Smooth muscle cell (in vitro differentiated cells): ENCODE measurements around the gene PTPRN2. TPM values are rescaled to one million over a fixed set of nuclear protein-coding genes. Genes with fewer than 3 reads are reported as not detected.

Source experiments
- DNase-seq: peaks from one replicate; lab custom pipeline; 2025; ENCODE audit not compliant: unreplicated experiment; lab: John Stamatoyannopoulos, UW
- H2AFZ ChIP-seq: fragments of 200-600 bp; sonication (generic); 2 replicates; pipeline ENCODE4 v1.6.0; 2016; ENCODE audit warnings: antibody characterized with exemption, low read depth, mild to moderate bottlenecking
- H3F3A ChIP-seq: fragments of 200-600 bp; sonication (generic); 2 replicates; pipeline ENCODE4 v1.6.0; 2017; ENCODE audit warnings: antibody characterized with exemption, low read depth
- H3K27ac ChIP-seq: fragments of 200-600 bp; sonication (generic); 2 replicates; pipeline ENCODE4 v1.5.1; 2016; ENCODE audit warnings: low read depth, mild to moderate bottlenecking
- H3K27me3 ChIP-seq: fragments of 200-600 bp; sonication (generic); 2 replicates; pipeline ENCODE4 v1.6.1; 2016; ENCODE audit warnings: low read depth, mild to moderate bottlenecking
- H3K36me3 ChIP-seq: fragments of 200-600 bp; sonication (generic); 2 replicates; pipeline ENCODE4 v1.5.1; 2016; ENCODE audit warnings: low read depth
- H3K4me1 ChIP-seq: fragments of 200-600 bp; sonication (generic); 2 replicates; pipeline ENCODE4 v1.5.1; 2016; ENCODE audit warnings: low read depth
- H3K4me2 ChIP-seq: fragments of 200-600 bp; sonication (generic); 2 replicates; pipeline ENCODE4 v1.6.0; 2016; ENCODE audit warnings: mild to moderate bottlenecking
- H3K4me3 ChIP-seq: fragments of 200-600 bp; sonication (generic); 2 replicates; pipeline ENCODE4 v1.5.1; 2016; ENCODE audit warnings: mild to moderate bottlenecking
- H3K79me2 ChIP-seq: fragments of 200-600 bp; sonication (generic); 2 replicates; pipeline ENCODE4 v1.6.0; 2016; ENCODE audit warnings: low read depth, mild to moderate bottlenecking
- H3K9ac ChIP-seq: fragments of 200-600 bp; sonication (generic); 2 replicates; pipeline ENCODE4 v1.6.0; 2016; ENCODE audit warnings: low read depth
- H3K9me3 ChIP-seq: fragments of 200-600 bp; sonication (generic); replicated peaks from 2 replicates; pipeline ENCODE4 v1.5.1; 2016; ENCODE audit warnings: low read depth
- H4K20me1 ChIP-seq: fragments of 200-600 bp; sonication (generic); 2 replicates; pipeline ENCODE4 v1.6.0; 2016; ENCODE audit warnings: low read depth
- CTCF ChIP-seq: fragments of 200-600 bp; sonication (generic); IDR thresholded peaks from 2 replicates; pipeline ENCODE4 v1.5.1; 2017; ENCODE audit warnings: borderline replicate concordance, mild to moderate bottlenecking, antibody characterized with exemption; ENCODE audit not compliant: insufficient read depth, poor library complexity, severe bottlenecking
- WGBS: methylation state at CpG from one replicate; pipeline ENCODE4 v1.1.7; 2016; ENCODE audit warnings: low lambda C conversion rate; 5-methylcytosine and 5-hydroxymethylcytosine counted together
- polyA plus RNA-seq: library from polyadenylated mRNA; unstranded; fragments of >200 nt; fragmentation: Nextera tagmentation; extraction: Ambion mirVana; gene quantifications from 2 replicates; pipeline ENCODE4 v1.2.1, GENCODE V29; 2016
- total RNA-seq: library from RNA; depleted of rRNA; stranded (reverse); fragments of >200 nt; gene quantifications from 2 replicates; pipeline ENCODE4 v1.2.3, GENCODE V29; 2014

Gene PTPRN2
- total and polyA plus RNA-seq, 2 experiments from 2014 or later: 0.09 to 0.87 TPM

- H3K4me1 ChIP-seq: no peaks in the 10 kb centered on the region
- H4K20me1 ChIP-seq: no peaks in the 10 kb centered on the region
- H3K9me3 ChIP-seq: no peaks in the 10 kb centered on the region
- no peak overlapping the region for H3K4me3 ChIP-seq
- H3F3A ChIP-seq: no peaks in the 10 kb centered on the region
- H3K27me3 ChIP-seq: no peaks in the 10 kb centered on the region
- no peaks in the 10 kb centered on the region for H3K79me2 ChIP-seq
- no peaks in the 10 kb centered on the region for H3K36me3 ChIP-seq
- H3K4me2 ChIP-seq: no peak overlapping the region
- 81% methylated on average over 12 of the region's 12 CpGs for WGBS
- no peak overlapping the region for H2AFZ ChIP-seq
- DNase-seq: no peak
- H3K27ac ChIP-seq: no peak overlapping the region
- TF ChIP-seq CTCF: no peak
- no peak overlapping the region for H3K9ac ChIP-seq
Measured at GRCh38 chr7:157816086-157816485, 771.5 kb downstream of the PTPRN2 start.

- no peaks in the 10 kb centered on the region for H3K9me3 ChIP-seq
- WGBS: 91% methylated on average over 10 of the region's 10 CpGs
Measured at GRCh38 chr7:157815706-157816022, 772.0 kb downstream of the PTPRN2 start.

GRCh38 chr7:157814931-157815705 is 772.5 kb downstream of the PTPRN2 start:
- H4K20me1 ChIP-seq: no peaks in the 10 kb centered on the region
- H3K9ac ChIP-seq: no peak overlapping the region
- no peaks in the 10 kb centered on the region for H3K36me3 ChIP-seq
- no peak overlapping the region for H3K4me2 ChIP-seq
- no peaks in the 10 kb centered on the region for H3K9me3 ChIP-seq
- TF ChIP-seq CTCF: no peak
- no peak for DNase-seq
- H3F3A ChIP-seq: no peaks in the 10 kb centered on the region
- H3K27me3 ChIP-seq: no peaks in the 10 kb centered on the region
- no peak overlapping the region for H3K4me3 ChIP-seq
- WGBS: 94% methylated on average over 28 of the region's 28 CpGs
- no peak overlapping the region for H3K27ac ChIP-seq
- H2AFZ ChIP-seq: no peak overlapping the region
- no peaks in the 10 kb centered on the region for H3K4me1 ChIP-seq
- H3K79me2 ChIP-seq: no peaks in the 10 kb centered on the region

More at GRCh38 chr7:157815706-157816022, 772.0 kb downstream of the PTPRN2 start:
- Histone ChIP-seq H3K27me3 (no peaks in the 10 kb centered on the region), H3F3A (no peaks in the 10 kb centered on the region), H3K4me3 (no peak overlapping the region), H3K79me2 (no peaks in the 10 kb centered on the region), H3K4me1 (no peaks in the 10 kb centered on the region), H3K36me3 (no peaks in the 10 kb centered on the region), H4K20me1 (no peaks in the 10 kb centered on the region), H3K4me2 (no peak overlapping the region), H3K27ac (no peak overlapping the region), H2AFZ (no peak overlapping the region), H3K9ac (no peak overlapping the region)
- TF ChIP-seq CTCF: no peak
- DNase-seq: no peak
